ENCODE measurements around the gene DUSP16. TPM values are rescaled to one million over a fixed set of nuclear protein-coding genes. Genes with fewer than 3 reads are reported as not detected.

Gene DUSP16
- total RNA-seq, 4 donors from 2014 or later = 15.3 to 29.0 (median 25.0) TPM

DNA sequence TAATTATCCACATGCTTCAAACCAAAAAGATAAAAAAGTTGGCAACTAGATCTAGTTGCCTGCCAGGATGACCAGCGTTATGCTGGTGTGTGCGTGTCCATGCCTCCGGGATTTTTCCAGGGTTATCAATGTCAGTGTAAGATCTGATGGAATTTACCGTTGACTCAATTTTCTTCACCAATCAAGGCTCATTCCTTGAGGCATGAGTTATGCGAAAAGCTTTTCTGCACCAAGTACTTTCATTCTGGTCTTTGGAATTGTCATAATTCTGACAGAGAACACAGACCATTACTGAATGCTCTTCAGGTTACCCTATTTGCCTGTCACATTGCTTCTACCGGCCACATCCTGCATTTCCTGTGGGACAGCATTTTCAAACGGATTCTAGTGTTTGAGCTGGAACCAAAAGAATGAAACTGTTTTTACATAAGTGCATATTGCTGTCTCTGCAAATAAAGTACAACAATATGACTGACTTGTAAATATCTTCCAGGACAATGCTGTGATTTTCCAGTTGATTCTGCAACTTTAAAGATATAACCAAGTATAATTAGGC, 91.8 kb downstream of the DUSP16 start:
- 38 to 70% methylated on average over 7 of the region's 7 CpGs for WGBS, 2 donors
- intact Hi-C loops (cut with DNase I; ENCODE audit: low total_unique reads) = no loop called here
- H3K4me3 ChIP-seq (ENCODE audit: low read depth, poor library complexity, severe bottlenecking) = no peak overlapping the region
- DNase-seq (ENCODE audit: low spot score in 2 of 2) = no peak
- TF ChIP-seq POLR2A (IDR thresholded peaks at IDR 0.05) = no peak

DNA sequence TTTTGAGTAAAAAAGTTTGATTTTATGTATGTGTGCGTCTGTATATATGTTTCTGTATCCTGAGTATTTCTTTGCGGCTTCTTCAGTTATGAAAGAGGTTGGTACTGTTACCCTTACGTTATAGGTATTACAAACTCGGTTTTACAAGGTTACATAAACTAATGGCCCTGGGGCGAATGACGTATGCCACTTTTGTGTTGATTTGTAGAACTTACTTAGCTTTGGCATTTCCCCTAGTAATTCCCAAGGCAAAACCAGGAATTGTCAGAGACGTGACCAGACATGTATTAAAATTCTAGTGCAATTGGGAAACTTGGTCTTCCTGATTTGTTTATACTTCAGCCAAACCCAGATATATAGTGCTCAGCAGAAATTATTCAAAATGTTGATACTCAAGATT, 93.3 kb downstream of the DUSP16 start:
- DNase-seq (ENCODE audit: low spot score in 2 of 2) = peak in 1 of 2 donors; percentile 79
- intact Hi-C loops (cut with DNase I; ENCODE audit: low total_unique reads) = no loop called here
- TF ChIP-seq POLR2A (IDR thresholded peaks at IDR 0.05) = no peak
- TF ChIP-seq, protein P1, sequence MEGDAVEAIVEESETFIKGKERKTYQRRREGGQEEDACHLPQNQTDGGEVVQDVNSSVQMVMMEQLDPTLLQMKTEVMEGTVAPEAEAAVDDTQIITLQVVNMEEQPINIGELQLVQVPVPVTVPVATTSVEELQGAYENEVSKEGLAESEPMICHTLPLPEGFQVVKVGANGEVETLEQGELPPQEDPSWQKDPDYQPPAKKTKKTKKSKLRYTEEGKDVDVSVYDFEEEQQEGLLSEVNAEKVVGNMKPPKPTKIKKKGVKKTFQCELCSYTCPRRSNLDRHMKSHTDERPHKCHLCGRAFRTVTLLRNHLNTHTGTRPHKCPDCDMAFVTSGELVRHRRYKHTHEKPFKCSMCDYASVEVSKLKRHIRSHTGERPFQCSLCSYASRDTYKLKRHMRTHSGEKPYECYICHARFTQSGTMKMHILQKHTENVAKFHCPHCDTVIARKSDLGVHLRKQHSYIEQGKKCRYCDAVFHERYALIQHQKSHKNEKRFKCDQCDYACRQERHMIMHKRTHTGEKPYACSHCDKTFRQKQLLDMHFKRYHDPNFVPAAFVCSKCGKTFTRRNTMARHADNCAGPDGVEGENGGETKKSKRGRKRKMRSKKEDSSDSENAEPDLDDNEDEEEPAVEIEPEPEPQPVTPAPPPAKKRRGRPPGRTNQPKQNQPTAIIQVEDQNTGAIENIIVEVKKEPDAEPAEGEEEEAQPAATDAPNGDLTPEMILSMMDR (IDR thresholded peaks at IDR 0.05) = no peak
- WGBS, 2 donors = 58 to 63% methylated on average over 7 of the region's 7 CpGs
- H3K4me3 ChIP-seq (ENCODE audit: low read depth, poor library complexity, severe bottlenecking) = no peak overlapping the region

GRCh38 chr12:12468575-12468974, 94.1 kb downstream of the DUSP16 start:
- intact Hi-C loops (cut with DNase I; ENCODE audit: low total_unique reads) = no loop called here

GRCh38 chr12:12467688-12468261, 94.9 kb downstream of the DUSP16 start:
- DNase-seq (ENCODE audit: low spot score in 2 of 2) = no peak
- H3K4me3 ChIP-seq (ENCODE audit: low read depth, poor library complexity, severe bottlenecking) = no peak overlapping the region
- intact Hi-C loops (cut with DNase I; ENCODE audit: low total_unique reads) = no loop called here
- WGBS, 2 donors = 69 to 72% methylated on average over 14 of the region's 14 CpGs
- no peak for TF ChIP-seq POLR2A (IDR thresholded peaks at IDR 0.05)
- TF ChIP-seq, protein P1 (IDR thresholded peaks at IDR 0.05) = no peak

More at GRCh38 chr12:12468575-12468974, 94.1 kb downstream of the DUSP16 start:
- no peak for TF ChIP-seq POLR2A (IDR thresholded peaks at IDR 0.05)
- TF ChIP-seq, protein P1 (IDR thresholded peaks at IDR 0.05) = no peak
- DNase-seq (ENCODE audit: low spot score in 2 of 2) = no peak
- WGBS, 2 donors = 95 to 98% methylated on average over 3 of the region's 3 CpGs
- H3K4me3 ChIP-seq (ENCODE audit: low read depth, poor library complexity, severe bottlenecking) = no peak overlapping the region

DNA sequence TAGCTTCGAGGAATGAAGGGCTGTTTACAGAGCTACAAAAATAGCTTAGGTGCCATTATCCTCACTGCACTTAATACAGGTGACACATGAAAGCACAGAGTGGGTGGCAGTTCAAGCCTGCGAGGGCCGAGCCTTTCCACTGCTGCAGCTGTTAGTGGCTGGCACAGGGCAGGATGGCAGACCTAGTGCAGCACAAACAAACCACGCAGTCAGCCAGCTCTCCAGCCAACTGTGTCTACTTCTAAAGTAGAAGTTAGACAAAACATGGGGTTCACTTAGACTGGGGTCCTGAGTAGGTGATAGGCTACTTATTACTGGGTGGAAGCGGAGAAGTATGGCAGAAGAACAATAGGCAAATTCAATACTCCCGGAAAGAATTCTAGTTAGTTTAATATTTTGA, 95.4 kb downstream of the DUSP16 start:
- TF ChIP-seq POLR2A (IDR thresholded peaks at IDR 0.05) = no peak
- TF ChIP-seq, protein P1 (IDR thresholded peaks at IDR 0.05) = no peak
- intact Hi-C loops (cut with DNase I; ENCODE audit: low total_unique reads) = no loop called here
- H3K4me3 ChIP-seq (ENCODE audit: low read depth, poor library complexity, severe bottlenecking) = no peak overlapping the region
- DNase-seq (ENCODE audit: low spot score in 2 of 2) = no peak
- WGBS, 2 donors = 79 to 82% methylated on average over 6 of the region's 6 CpGs

GRCh38 chr12:12466157-12466556, 96.5 kb downstream of the DUSP16 start:
- intact Hi-C loops (cut with DNase I; ENCODE audit: low total_unique reads) = no loop called here
- TF ChIP-seq, protein P1 (IDR thresholded peaks at IDR 0.05) = no peak
- TF ChIP-seq POLR2A (IDR thresholded peaks at IDR 0.05) = no peak
- 84 to 86% methylated on average over 7 of the region's 7 CpGs for WGBS, 2 donors
- H3K4me3 ChIP-seq (ENCODE audit: low read depth, poor library complexity, severe bottlenecking) = no peak overlapping the region
- no peak for DNase-seq (ENCODE audit: low spot score in 2 of 2)

Data from lower leg skin (tissue), 4 donors.